Measurements from ENCODE around the gene PPP1R26. TPM values are rescaled to one million over a fixed set of nuclear protein-coding genes. Genes with fewer than 3 reads are reported as not detected.

Gene PPP1R26
- total RNA-seq, 1 donor from 2014 or later, result 18.5 TPM

GRCh38 chr9:135484460-135485277, 5.1 kb downstream of the PPP1R26 start:
- no peak for ATAC-seq
- intact Hi-C loops (cut with DNase I), result no loop called here
- DNase-seq (ENCODE audit: missing footprints), result no peak

- ATAC-seq, result no peak
- no peak for DNase-seq (ENCODE audit: missing footprints)
- intact Hi-C loops (cut with DNase I), result no loop called here
Observed at GRCh38 chr9:135485385-135485784, 5.8 kb downstream of the PPP1R26 start.

- DNase-seq (ENCODE audit: missing footprints) (no peak), ATAC-seq (no peak)
- intact Hi-C loops (cut with DNase I), result no loop called here
Observed at GRCh38 chr9:135485832-135486231, 6.2 kb downstream of the PPP1R26 start.

GRCh38 chr9:135486267-135487065, 6.9 kb downstream of the PPP1R26 start:
- ATAC-seq (no peak), DNase-seq (ENCODE audit: missing footprints) (no peak)
- intact Hi-C loops (cut with DNase I), result no loop called here

- no peak for DNase-seq (ENCODE audit: missing footprints)
- intact Hi-C loops (cut with DNase I), result no loop called here
- no peak for ATAC-seq
Observed at GRCh38 chr9:135487281-135488012, 7.9 kb downstream of the PPP1R26 start.

- intact Hi-C loops (cut with DNase I), result no loop called here
- no peak for ATAC-seq
- no peak for DNase-seq (ENCODE audit: missing footprints)
Observed at GRCh38 chr9:135488013-135488330, 8.4 kb downstream of the PPP1R26 start.

- intact Hi-C loops (cut with DNase I), result no loop called here
- DNase-seq (ENCODE audit: missing footprints) (no peak), ATAC-seq (no peak)
Observed at GRCh38 chr9:135488527-135488926, 8.9 kb downstream of the PPP1R26 start.

- intact Hi-C loops (cut with DNase I), result no loop called here
- no peak for ATAC-seq
- no peak for DNase-seq (ENCODE audit: missing footprints)
Observed at GRCh38 chr9:135489188-135489906, 9.8 kb downstream of the PPP1R26 start.

DNA sequence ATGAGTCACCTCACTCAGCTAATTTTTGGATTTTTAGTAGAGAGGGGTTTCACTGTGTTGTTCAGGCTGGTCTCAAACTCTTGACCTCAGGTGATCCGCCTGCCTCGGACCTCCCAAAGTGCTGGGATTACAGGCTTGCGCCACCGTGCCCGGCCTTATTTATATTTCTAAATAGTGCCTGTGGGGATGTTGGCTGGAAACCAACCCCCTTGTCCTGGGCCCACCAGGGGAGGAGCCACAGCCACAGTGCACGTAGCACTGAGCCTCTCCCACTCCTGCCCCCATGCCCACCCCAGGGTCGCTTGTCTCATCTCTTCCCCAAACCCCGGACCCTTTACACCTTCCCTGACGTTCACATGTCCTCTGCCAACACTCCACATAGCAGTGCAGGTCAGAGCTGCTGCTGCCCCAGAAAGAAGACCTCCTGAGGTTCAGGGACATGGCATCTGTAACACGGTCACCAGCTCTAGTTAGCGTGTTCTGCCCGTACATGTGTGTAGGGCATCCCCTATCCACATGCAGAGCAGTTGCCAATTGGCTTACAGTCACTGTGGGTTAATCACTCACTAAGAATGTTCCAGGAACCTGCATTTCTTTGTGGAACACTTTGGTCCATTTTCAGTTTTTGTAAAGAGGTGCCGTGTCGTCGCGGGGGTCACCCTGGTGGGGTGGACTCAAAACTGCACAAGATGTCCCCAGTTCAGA, 10.7 kb downstream of the PPP1R26 start:
- ATAC-seq (no peak), DNase-seq (ENCODE audit: missing footprints) (no peak)
- intact Hi-C loops (cut with DNase I), result no loop called here

DNA sequence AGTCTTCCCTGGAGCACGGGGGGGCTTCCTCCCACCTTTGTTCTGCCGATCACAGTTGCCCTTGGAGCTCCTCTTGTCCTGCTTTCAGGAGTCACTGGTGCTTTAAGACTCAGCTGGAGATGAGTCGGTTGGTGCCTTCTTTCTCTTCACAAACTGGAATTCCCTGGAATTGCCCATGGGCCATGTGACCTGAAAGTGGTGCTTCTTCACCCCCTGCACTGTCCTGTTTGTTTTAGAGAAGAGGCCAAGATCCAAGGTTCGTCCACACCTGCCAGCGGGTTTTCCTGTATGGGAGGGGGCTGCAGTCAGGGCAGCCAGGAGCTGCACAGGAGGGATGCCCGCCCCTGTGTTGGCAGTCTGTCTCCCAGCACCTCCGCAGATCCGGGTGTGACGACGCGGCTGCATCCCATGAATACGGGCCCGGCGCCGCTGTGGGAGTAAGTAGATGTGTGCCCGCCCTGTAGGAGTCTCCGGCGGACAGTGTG, 11.4 kb downstream of the PPP1R26 start:
- DNase-seq (ENCODE audit: missing footprints), result no peak

DNA sequence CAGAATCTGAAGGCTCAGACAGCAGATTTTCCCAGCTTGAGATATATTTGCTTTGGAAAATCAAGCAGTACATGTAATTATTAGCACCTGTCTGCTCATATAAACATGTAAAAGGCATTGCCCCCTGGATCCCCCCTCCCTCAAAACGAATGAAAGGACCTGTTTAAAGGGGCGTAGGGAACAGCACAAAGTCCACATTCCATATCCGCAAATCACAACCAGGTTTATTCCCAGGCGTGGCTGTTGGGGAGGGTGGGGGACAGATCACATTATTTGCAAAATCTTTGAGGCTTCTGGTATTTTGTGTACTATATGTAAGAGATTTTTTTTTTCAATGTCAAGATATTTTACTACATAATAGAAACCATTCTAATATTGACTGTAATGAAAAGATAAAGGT, 12.2 kb downstream of the PPP1R26 start:
- intact Hi-C loops (cut with DNase I), result no loop called here
- ATAC-seq (no peak), DNase-seq (ENCODE audit: missing footprints) (no peak)

More for the DNA sequence above, 11.4 kb downstream of the PPP1R26 start:
- no peak for ATAC-seq
- intact Hi-C loops (cut with DNase I), result no loop called here

DNA sequence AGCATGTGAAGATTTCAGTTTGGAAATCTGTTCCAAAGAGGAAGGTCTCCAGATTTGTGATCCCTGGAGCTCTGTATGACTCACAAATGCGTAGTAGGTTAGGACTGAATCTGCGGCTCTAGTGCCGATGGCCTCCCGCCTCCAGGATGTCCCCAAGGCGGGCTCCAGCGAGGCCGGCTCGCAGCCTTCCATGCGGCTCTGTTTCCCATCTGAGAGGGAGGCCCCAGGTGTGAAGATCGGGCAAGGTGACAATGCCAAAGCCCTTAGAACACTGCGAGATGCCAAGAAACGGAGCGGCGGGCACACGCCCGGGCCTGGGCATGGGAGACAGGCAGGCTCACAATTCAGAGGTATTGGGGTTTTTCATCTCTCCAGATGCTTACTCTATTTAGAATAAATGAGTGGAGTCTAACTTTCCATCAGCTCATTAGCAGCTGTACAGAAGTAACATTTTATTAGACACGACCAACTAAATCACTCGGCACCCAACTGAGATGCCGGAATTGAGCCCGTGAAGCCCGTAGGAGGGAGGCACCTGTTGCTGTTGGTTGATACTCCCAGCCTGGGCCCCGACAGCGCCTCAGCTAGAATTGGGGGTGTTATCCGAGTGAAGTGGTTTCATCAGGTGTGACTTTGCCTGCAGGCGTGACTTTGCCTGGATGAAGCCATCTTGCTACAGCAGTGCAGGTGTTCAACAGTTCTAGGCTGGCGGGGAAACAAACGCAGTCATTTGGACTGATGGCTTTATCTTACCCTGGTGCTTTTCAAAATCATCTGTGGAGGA, 13.5 kb downstream of the PPP1R26 start:
- DNase-seq (ENCODE audit: missing footprints) (no peak), ATAC-seq (no peak)
- intact Hi-C loops (cut with DNase I), result no loop called here

DNA sequence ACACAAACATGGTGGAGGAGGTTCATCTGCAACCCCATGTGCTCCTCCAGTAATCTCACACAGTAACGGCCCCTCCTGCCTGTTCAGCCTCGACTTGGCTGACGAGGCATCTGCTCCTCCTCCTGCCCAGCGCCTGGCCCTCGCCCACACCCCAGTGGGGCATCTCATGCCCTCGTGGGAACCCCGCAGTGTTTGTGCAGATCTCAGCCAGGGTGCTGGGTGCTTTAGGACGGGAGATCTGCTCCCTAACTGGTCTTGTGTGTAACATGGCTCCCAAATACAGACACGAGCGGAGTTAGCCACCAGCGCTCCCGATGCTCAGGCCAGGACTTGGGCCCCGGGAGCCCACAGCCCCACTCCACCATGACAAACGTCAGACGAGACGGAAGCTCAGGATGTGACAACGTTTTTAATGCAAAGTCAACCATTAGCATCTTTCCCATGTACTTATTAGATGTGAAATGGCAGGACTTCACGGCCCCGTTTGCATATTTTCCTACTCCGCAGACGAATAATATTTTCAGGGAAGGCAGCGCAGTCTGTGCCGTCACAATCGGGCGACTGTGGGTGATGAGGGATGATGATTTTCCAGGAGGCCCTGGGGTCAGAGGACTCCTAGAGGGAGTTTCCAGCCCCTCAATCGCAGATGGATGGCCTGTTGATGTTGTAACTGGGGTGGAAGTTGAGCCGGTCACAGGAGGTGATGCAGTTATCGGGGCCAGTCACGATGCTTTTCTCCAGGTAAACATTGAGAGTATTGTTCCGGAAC, 15.4 kb downstream of the PPP1R26 start:
- ATAC-seq, result no peak
- DNase-seq (ENCODE audit: missing footprints), result no peak
- intact Hi-C loops (cut with DNase I), result no loop called here

DNA sequence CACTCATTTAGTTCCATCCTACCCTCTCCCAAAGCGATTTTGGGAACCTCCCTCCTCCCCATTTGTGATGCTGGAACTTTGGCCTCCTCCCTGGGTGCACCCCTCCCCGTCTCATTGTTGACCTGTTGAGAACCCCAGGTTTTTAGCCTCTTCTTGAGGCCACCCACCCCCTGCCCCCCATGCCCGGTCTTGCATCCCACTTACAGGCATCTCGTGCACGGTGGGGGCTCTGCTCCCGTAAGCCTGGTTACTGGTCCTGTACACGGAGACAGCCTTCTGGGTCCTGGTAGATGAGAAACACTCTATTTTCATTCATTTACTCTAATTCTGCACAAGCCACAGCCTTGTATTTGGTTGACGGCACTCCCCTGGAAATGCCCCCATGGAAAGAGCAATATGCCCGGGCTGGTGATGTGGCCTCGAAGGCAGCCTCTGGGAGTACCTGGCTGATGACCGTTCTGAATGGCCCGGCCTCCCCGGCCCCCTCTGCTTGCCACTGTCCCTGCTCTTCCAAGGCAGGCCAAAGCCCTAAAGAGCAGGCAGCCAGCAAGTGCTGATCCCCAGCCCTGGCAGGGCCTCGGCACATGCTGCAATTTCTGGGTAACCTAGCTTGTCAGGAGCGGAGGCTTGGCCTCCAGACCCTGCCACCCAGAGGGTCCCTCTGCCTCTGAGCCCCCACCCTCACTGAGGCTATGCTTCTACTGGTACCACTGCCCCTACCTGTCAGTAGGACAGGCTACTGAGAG, 19.0 kb downstream of the PPP1R26 start:
- no peak for ATAC-seq
- intact Hi-C loops (cut with DNase I), result no loop called here
- no peak for DNase-seq (ENCODE audit: missing footprints)

GRCh38 chr9:135499326-135500070, 19.9 kb downstream of the PPP1R26 start:
- intact Hi-C loops (cut with DNase I), result no loop called here
- DNase-seq (ENCODE audit: missing footprints) (peak; percentile 97), ATAC-seq (peak; percentile 91)

All from Right ventricle myocardium inferior (tissue), 1 donor.